Mesothelial cell of epicardium (in vitro differentiated cells): ENCODE data around the gene ACKR1. TPM values are rescaled to one million over a fixed set of nuclear protein-coding genes. Genes with fewer than 3 reads are reported as not detected.

Source experiments
- DNase-seq, 2 experiments: peaks; one replicate each; pipeline ENCODE4 v3.0.0; 2021; ENCODE audit warnings: low spot score in 2 of 2; ENCODE audit not compliant: unreplicated experiment in 2 of 2
- H3K27ac Mint-ChIP-seq: 2 replicates; pipeline ENCODE4 v1.8.0; 2021; ENCODE audit warnings: mixed read lengths
- H3K27me3 Mint-ChIP-seq: 2 replicates; pipeline ENCODE4 v1.8.0; 2021; ENCODE audit warnings: low read depth, mixed read lengths
- H3K36me3 Mint-ChIP-seq: 2 replicates; pipeline ENCODE4 v1.8.0; 2021; ENCODE audit warnings: mixed read lengths
- H3K4me1 Mint-ChIP-seq: 2 replicates; pipeline ENCODE4 v1.8.0; 2021; ENCODE audit warnings: mixed read lengths
- H3K4me3 Mint-ChIP-seq: 2 replicates; pipeline ENCODE4 v1.8.0; 2021; ENCODE audit warnings: mild to moderate bottlenecking, moderate library complexity, mixed read lengths
- H3K9me3 Mint-ChIP-seq: 2 replicates; pipeline ENCODE4 v1.8.0; 2021; ENCODE audit warnings: mixed read lengths
- total RNA-seq: library from RNA; stranded (reverse); gene quantifications from 3 replicates; pipeline ENCODE4 v1.2.1, GENCODE V29; 2021
- TF ChIP-seq, protein P1 (sequence below): fragments of 200-600 bp; sonication (generic); IDR thresholded peaks from one replicate; pipeline ENCODE4 v1.5.0; 2021; ENCODE audit warnings: antibody characterized with exemption; ENCODE audit not compliant: unreplicated experiment

Gene ACKR1
- total RNA-seq, 1 donor from 2014 or later: 0.38 TPM

- Mint-ChIP-seq H3K9me3 (no peaks in the 10 kb centered on the region), H3K4me3 (no peak overlapping the region), H3K27ac (no peak overlapping the region), H3K36me3 (no peaks in the 10 kb centered on the region), H3K27me3 (peaks cover 7% of the 10 kb centered on the region), H3K4me1 (no peaks in the 10 kb centered on the region)
- no peak for DNase-seq
- TF ChIP-seq, protein P1, sequence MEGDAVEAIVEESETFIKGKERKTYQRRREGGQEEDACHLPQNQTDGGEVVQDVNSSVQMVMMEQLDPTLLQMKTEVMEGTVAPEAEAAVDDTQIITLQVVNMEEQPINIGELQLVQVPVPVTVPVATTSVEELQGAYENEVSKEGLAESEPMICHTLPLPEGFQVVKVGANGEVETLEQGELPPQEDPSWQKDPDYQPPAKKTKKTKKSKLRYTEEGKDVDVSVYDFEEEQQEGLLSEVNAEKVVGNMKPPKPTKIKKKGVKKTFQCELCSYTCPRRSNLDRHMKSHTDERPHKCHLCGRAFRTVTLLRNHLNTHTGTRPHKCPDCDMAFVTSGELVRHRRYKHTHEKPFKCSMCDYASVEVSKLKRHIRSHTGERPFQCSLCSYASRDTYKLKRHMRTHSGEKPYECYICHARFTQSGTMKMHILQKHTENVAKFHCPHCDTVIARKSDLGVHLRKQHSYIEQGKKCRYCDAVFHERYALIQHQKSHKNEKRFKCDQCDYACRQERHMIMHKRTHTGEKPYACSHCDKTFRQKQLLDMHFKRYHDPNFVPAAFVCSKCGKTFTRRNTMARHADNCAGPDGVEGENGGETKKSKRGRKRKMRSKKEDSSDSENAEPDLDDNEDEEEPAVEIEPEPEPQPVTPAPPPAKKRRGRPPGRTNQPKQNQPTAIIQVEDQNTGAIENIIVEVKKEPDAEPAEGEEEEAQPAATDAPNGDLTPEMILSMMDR: no peak
These were observed 24.7 kb downstream of the ACKR1 start for GRCh38 chr1:159229260-159229885.

GRCh38 chr1:159229896-159230295, 25.2 kb downstream of the ACKR1 start:
- H3K4me1 Mint-ChIP-seq: no peaks in the 10 kb centered on the region
- H3K36me3 Mint-ChIP-seq: no peaks in the 10 kb centered on the region
- no peaks in the 10 kb centered on the region for H3K9me3 Mint-ChIP-seq
- H3K27ac Mint-ChIP-seq: no peak overlapping the region
- no peak for DNase-seq
- H3K27me3 Mint-ChIP-seq: peaks cover 7% of the 10 kb centered on the region
- H3K4me3 Mint-ChIP-seq: no peak overlapping the region
- TF ChIP-seq, protein P1: no peak

GRCh38 chr1:159239551-159240220, 35.0 kb downstream of the ACKR1 start:
- H3K9me3 Mint-ChIP-seq: peaks cover 20% of the 10 kb centered on the region

DNA sequence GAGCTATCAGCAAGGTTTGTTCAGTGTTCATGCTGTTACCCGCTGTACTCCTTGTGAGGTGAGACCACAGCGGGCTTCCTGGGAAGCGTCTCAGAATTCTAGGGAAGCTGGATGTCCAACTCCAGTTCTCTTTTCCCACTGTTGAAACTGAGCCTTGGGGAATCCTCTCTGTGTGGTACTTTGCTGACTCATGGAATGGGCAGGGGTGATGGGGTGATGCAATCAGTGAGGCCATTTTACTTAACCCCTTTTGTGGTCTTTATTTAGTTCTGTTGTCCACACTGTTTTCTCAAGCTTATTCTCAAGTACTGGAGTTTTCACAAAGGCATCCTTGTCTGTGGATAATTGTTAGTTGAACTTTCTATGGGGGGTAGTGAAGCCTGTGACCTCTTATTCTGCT, 42.6 kb downstream of the ACKR1 start:
- no peak for DNase-seq
- no peak overlapping the region for H3K27ac Mint-ChIP-seq
- TF ChIP-seq, protein P1: no peak
- no peaks in the 10 kb centered on the region for H3K27me3 Mint-ChIP-seq
- no peaks in the 10 kb centered on the region for H3K4me1 Mint-ChIP-seq
- H3K36me3 Mint-ChIP-seq: no peaks in the 10 kb centered on the region
- peaks cover 53% of the 10 kb centered on the region for H3K9me3 Mint-ChIP-seq
- H3K4me3 Mint-ChIP-seq: no peak overlapping the region

More at GRCh38 chr1:159239551-159240220, 35.0 kb downstream of the ACKR1 start:
- H3K36me3 Mint-ChIP-seq: no peaks in the 10 kb centered on the region
- H3K4me3 Mint-ChIP-seq: no peak overlapping the region
- H3K27me3 Mint-ChIP-seq: no peaks in the 10 kb centered on the region
- H3K4me1 Mint-ChIP-seq: no peaks in the 10 kb centered on the region
- DNase-seq: no peak
- no peak overlapping the region for H3K27ac Mint-ChIP-seq
- TF ChIP-seq, protein P1: no peak

DNA sequence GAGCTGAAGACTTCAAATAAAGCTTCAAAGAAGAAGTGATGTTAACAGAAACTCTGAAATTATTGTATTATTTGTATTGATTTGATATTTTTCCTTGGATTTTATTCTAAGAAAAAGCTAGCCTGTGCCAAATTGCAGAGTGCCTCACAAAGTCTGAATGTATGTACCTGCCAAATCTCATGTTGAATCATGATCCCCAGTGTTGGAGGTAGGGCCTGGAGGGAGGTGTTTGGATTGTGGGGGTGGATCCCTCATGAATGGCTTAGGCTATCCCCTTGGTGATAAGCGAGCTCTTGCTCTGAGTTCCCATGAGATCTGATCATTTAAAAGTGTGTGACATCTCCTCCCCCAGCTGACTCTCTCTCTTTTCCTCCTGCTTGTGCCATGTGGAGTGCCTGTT, 43.6 kb downstream of the ACKR1 start:
- H3K4me3 Mint-ChIP-seq: no peak overlapping the region
- H3K36me3 Mint-ChIP-seq: no peaks in the 10 kb centered on the region
- no peak for DNase-seq
- H3K27ac Mint-ChIP-seq: no peak overlapping the region
- peaks cover 46% of the 10 kb centered on the region for H3K9me3 Mint-ChIP-seq
- H3K4me1 Mint-ChIP-seq: no peaks in the 10 kb centered on the region
- TF ChIP-seq, protein P1: no peak
- H3K27me3 Mint-ChIP-seq: no peaks in the 10 kb centered on the region
